K562 (cell line): Measurements from ENCODE around the gene LIX1L. TPM values are rescaled to one million over a fixed set of nuclear protein-coding genes. Genes with fewer than 3 reads are reported as not detected.

Experiments used
- ARID1B ChIP-seq: fragments of 450-650 bp; IDR thresholded peaks from 2 replicates; pipeline ENCODE4 v1.6.1; 2016; ENCODE audit warnings: antibody characterized with exemption, mild to moderate bottlenecking, inconsistent platforms
- ATF7 ChIP-seq: fragments of 450-650 bp; IDR thresholded peaks from 2 replicates; pipeline ENCODE4 v1.7.1; 2014; ENCODE audit warnings: mild to moderate bottlenecking, moderate library complexity
- CC2D1A ChIP-seq: fragments of 450-650 bp; IDR thresholded peaks from 2 replicates; pipeline ENCODE4 v1.6.1; 2017; ENCODE audit warnings: mild to moderate bottlenecking
- EGR1 ChIP-seq: fragments of 450-650 bp; conservative IDR thresholded peaks from 2 replicates; pipeline ENCODE4 v1.6.1; 2017; ENCODE audit warnings: mild to moderate bottlenecking
- GTF3C2 ChIP-seq: IDR thresholded peaks from 3 replicates; pipeline ENCODE4 v1.6.1; 2011; ENCODE audit warnings: borderline replicate concordance, mild to moderate bottlenecking, moderate library complexity; ENCODE audit not compliant: insufficient read length; ENCODE audit errors: extremely low read depth
- KHSRP ChIP-seq: fragments of 450-650 bp; IDR thresholded peaks from 2 replicates; pipeline ENCODE4 v1.6.1; 2017
- KLF16 ChIP-seq: IDR thresholded peaks from 2 replicates; pipeline ENCODE4 v1.6.1; 2016; ENCODE audit warnings: antibody characterized with exemption
- NRF1 ChIP-seq, 2 experiments: fragments of 450-650 bp; IDR thresholded peaks in 1 of 2; conservative IDR thresholded peaks in 1 of 2; 2 replicates each; pipeline ENCODE4 v1.6.1; 2014; ENCODE audit warnings: mild to moderate bottlenecking in 2 of 2
- PBX2 ChIP-seq, 2 experiments: IDR thresholded peaks in 1 of 2; conservative IDR thresholded peaks in 1 of 2; 2 replicates each; pipeline ENCODE4 v1.6.1; 2016; ENCODE audit warnings: low read depth in 2 of 2, mild to moderate bottlenecking in 1 of 2, missing compliant biosample characterization in 1 of 2, missing genetic modification characterization in 1 of 2, moderate library complexity in 1 of 2
- PML ChIP-seq: IDR thresholded peaks from 2 replicates; pipeline ENCODE4 v1.6.1; 2012; ENCODE audit warnings: low read length, inconsistent platforms
- POLR2A ChIP-seq: fragments of 450-650 bp; conservative IDR thresholded peaks from 2 replicates; pipeline ENCODE4 v1.6.1; 2016
- POLR2AphosphoS5 ChIP-seq: IDR thresholded peaks from 2 replicates; pipeline ENCODE4 v1.6.1; 2011; ENCODE audit warnings: mild to moderate bottlenecking, low read depth, low read length, moderate library complexity; ENCODE audit not compliant: control insufficient read depth, insufficient read depth
- RBFOX2 ChIP-seq: fragments of 200-400 bp; formaldehyde crosslinking; IDR thresholded peaks from 2 replicates; pipeline ENCODE4 v1.6.1; 2017; ENCODE audit warnings: low read depth, mild to moderate bottlenecking, low read length, moderate library complexity
- SMAD2 ChIP-seq: fragments of 150-350 bp; IDR thresholded peaks from 2 replicates; pipeline ENCODE4 v1.6.1; 2014; ENCODE audit warnings: low read depth, mild to moderate bottlenecking, low read length
- ZFPM2 ChIP-seq: fragments of 250-450 bp; sonication (Bioruptor Pico); IDR thresholded peaks from 2 replicates; pipeline ENCODE4 v1.5.1; 2022; ENCODE audit warnings: mild to moderate bottlenecking
- ZNF124 ChIP-seq: sonication (generic); formaldehyde crosslinking; IDR thresholded peaks from 2 replicates; pipeline ENCODE4 v1.8.1; 2022; ENCODE audit warnings: missing genetic modification reagents
- ZNF212 ChIP-seq: fragments of 450-650 bp; formaldehyde crosslinking; IDR thresholded peaks from 2 replicates; pipeline ENCODE4 v1.4.0; 2020; ENCODE audit warnings: mild to moderate bottlenecking
- ZNF224 ChIP-seq: sonication (generic); formaldehyde crosslinking; IDR thresholded peaks from 2 replicates; pipeline ENCODE4 v1.8.0; 2022; ENCODE audit warnings: mild to moderate bottlenecking, missing genetic modification reagents
- ZNF324 ChIP-seq: fragments of 250-450 bp; sonication (Bioruptor Pico); IDR thresholded peaks from 2 replicates; pipeline ENCODE4 v1.4.0; 2020; ENCODE audit warnings: mild to moderate bottlenecking
- ZNF395 ChIP-seq: fragments of 200-800 bp; sonication (Bioruptor generic); IDR thresholded peaks from 2 replicates; pipeline ENCODE4 v1.6.1; 2017; ENCODE audit warnings: missing genetic modification characterization, missing compliant biosample characterization
- ZNF764 ChIP-seq: fragments of 250-450 bp; sonication (Bioruptor Pico); IDR thresholded peaks from 2 replicates; pipeline ENCODE4 v1.4.0; 2020; ENCODE audit warnings: low read depth, mild to moderate bottlenecking, moderate library complexity
- polyA plus RNA-seq, 8 experiments: library from polyadenylated mRNA; depleted of rRNA in 4 of 8; stranded (reverse) in 5 of 8; unstranded in 3 of 8; fragments of >200 nt; fragmentation: Nextera tagmentation in 2 of 8; fragmentation: Illumina TruSeq in 1 of 8; extraction: Ambion mirVana in 2 of 8; extraction: Trizol in 1 of 8; gene quantifications; 2 replicates each; pipeline versions ENCODE4 v1.2.1 to v1.2.3, GENCODE V29; 2011 to 2014; ENCODE audit warnings: inconsistent platforms in 1 of 8, missing spikeins in 1 of 8
- total RNA-seq, 7 experiments: library from RNA; depleted of rRNA in 6 of 7; stranded (reverse); fragments of >200 nt in 6 of 7; fragmentation: Illumina TruSeq in 2 of 7; extraction: Trizol in 2 of 7; gene quantifications; 2 replicates each; pipeline versions ENCODE4 v1.2.1 to v1.2.3, GENCODE V29; 2011 to 2021; ENCODE audit warnings: low replicate concordance in 1 of 7

The LIX1L gene
- total and polyA plus RNA-seq, 9 of the 15 experiments (the other 6 are each of a cell fraction or from before 2014, with no cell fraction given), result 4.6 to 26.5 (median 12.5) TPM

- TF ChIP-seq SMAD2 (no peak), RBFOX2 (peak; percentile 89), ARID1B (no peak), ZNF224 (no peak), ZNF764 (CRISPR knock-in tag) (no peak), POLR2A (peak; percentile 94), ZNF395 (CRISPR knock-in tag) (no peak), ZNF324 (CRISPR knock-in tag) (no peak), ZFPM2 (CRISPR knock-in tag) (no peak), KHSRP (no peak), ZNF212 (no peak), CC2D1A (peak; percentile 50; the same call in 1 of the 2 replicates), GTF3C2 (no peak), EGR1 (no peak), PBX2 (CRISPR knock-in tag; IDR thresholded peaks at IDR 0.05; ENCODE audit: low read depth) (no peak), PBX2 (tag; conservative IDR thresholded peaks at IDR 0.05; ENCODE audit: low read depth) (0 out of 2 replicates have a peak, but pooled peaks have one; percentile 12), POLR2AphosphoS5 (peak; percentile 83), ATF7 (peak; percentile 55), PML (peak; percentile 75), NRF1 (conservative IDR thresholded peaks at IDR 0.05 in 1 of 2, IDR thresholded peaks at IDR 0.05 in 1 of 2) (peak; percentile 49 to 60), ZNF124 (CRISPR knock-in tag) (no peak), KLF16 (no peak)
Observed at GRCh38 chr1:145964328-145965118, 6.7 kb upstream of the LIX1L start, which contains the start of the genes ANKRD34A and POLR3GL (continued).
